AG09319 (cell line): Measurements from ENCODE around the gene LYSMD1.

Experiments used
- DNase-seq: peaks from one replicate; pipeline ENCODE4 v3.0.0-alpha.2; 2010; ENCODE audit warnings: low read depth; ENCODE audit errors: extremely low read depth
- CTCF ChIP-seq: IDR thresholded peaks from 2 replicates; pipeline ENCODE4 v1.5.1; 2011; ENCODE audit warnings: low read depth, mild to moderate bottlenecking, inconsistent platforms, low read length, moderate library complexity

The LYSMD1 gene

DNA sequence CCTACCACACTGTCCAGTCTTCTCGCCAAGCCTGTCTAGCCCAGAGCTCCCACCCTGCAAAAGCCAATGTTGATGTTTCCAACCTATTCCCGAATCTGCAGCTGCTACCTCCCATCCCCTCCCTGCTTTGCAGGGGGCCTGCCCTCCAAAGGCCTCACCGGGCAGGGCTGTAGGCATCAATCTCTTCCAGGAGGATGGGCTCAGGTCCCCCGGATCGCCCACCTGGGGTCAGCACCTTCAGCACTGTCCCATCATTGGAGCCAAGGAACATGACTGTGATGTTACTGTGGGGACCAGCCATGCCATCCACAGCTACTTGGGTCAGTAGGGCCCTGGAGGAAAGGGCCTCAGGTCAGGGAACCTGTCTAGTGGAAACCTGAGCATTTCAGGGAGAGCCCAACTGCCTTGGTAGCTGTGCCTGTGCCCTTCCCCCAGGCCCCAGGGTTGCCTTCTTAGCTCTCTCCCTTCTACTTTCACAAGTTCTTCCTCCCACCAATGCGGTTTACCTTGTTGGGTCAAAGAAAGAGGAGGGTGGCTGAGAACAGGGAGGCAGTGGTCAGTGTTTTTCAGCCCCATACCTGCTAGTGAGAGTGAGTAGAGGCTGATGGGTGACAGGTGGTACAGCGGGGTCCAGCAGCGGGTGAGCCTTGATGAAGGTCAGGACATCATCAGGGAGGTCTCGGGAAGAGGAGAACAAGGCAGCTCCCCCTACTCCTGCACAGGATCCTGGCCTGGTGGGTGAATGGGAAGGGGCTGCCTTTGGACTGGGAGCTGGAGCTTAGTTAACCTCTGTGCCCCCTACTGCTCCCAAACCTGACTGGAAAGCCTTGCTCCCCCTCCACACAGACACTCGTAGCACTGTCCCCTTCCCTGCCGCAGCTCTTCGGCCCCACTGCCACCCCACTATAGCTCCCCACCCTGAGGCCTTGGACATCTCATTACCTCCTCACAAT, 30.0 kb downstream of the LYSMD1 start:
- DNase-seq = no peak

DNA sequence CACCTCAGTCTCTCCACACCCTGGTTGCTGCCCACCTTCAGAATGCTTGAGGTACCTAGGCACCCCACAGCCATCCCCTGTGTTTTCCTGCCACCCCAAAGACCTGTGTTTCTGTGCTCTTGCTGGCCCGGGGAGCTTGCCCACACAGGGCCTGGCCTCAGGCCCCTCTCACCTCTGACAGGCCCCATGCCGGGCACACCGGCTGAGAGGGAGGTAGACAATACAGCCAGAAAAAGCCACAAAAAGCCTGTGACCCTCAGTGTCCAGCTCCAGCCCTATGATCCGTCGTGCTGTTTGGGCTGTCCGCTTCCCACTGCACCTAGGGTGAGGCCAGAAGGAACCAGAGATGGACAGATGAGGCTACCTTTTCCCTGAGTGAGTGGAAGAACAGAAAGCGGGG, 30.7 kb downstream of the LYSMD1 start:
- TF ChIP-seq CTCF = no peak
- DNase-seq = no peak

More for the DNA sequence above, 30.0 kb downstream of the LYSMD1 start:
- no peak for TF ChIP-seq CTCF

DNA sequence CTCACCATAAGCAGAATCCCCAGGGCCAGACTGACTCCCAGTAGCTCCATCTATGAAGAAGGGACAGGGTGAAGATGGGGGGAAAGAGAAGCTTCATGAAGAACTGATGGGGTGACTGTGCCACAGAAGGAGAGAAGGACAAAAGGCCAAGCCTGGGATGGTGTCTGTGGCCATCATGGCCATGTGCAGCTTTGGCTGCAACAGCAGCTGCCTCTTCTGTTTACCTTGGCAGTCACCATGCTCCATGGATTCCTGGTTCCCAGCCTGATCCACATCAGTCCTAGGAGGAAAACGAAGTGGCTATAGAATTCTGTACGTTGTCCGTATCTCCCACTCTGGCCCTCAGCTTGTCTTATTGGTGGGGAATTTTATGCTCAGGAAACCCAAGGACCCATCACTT, 31.3 kb downstream of the LYSMD1 start:
- no peak for DNase-seq
- TF ChIP-seq CTCF = no peak

GRCh38 chr1:151133018-151133806, 32.5 kb downstream of the LYSMD1 start:
- no peak for DNase-seq

GRCh38 chr1:151132335-151133017, 33.2 kb downstream of the LYSMD1 start:
- DNase-seq = no peak
- no peak for TF ChIP-seq CTCF

More at GRCh38 chr1:151133018-151133806, 32.5 kb downstream of the LYSMD1 start:
- no peak for TF ChIP-seq CTCF

- DNase-seq = no peak
- no peak for TF ChIP-seq CTCF
Observed at GRCh38 chr1:151131701-151132334, 33.9 kb downstream of the LYSMD1 start.
